Gastrocnemius medialis (tissue), 4 donors: ENCODE data around the gene NDRG4. TPM values are rescaled to one million over a fixed set of nuclear protein-coding genes. Genes with fewer than 3 reads are reported as not detected.

Experiments
- ATAC-seq, 2 donors: fragments of 150-250 bp; one replicate each; pipeline ENCODE4 v1.9.1; 2016
- DNase-seq, 2 donors: peaks; one replicate each; pipeline ENCODE4 v3.0.0-alpha.2; 2019
- H3K27ac ChIP-seq, 4 donors: fragments of 200-600 bp; sonication (generic); 1 replicate in 1 of 4; 2 replicates in 3 of 4; pipeline ENCODE4 v1.5.1; 2016 to 2018; ENCODE audit warnings: mild to moderate bottlenecking in 2 of 4, moderate library complexity in 1 of 4
- H3K27me3 ChIP-seq, 3 donors: fragments of 200-600 bp; sonication (generic) in 2 of 3; 1 replicate in 1 of 3; 2 replicates in 2 of 3; pipeline versions ENCODE4 v1.5.1 to v1.6.0; 2016 to 2019; ENCODE audit warnings: mild to moderate bottlenecking in 1 of 3, moderate library complexity in 1 of 3
- H3K36me3 ChIP-seq, 2 donors: fragments of 200-600 bp; sonication (generic) in 1 of 2; one replicate each; pipeline ENCODE4 v1.5.1; 2017 to 2018
- H3K4me1 ChIP-seq, 2 donors: fragments of 200-600 bp; sonication (generic) in 1 of 2; one replicate each; pipeline ENCODE4 v1.5.1; 2016 to 2017; ENCODE audit warnings: mild to moderate bottlenecking in 2 of 2
- H3K4me3 ChIP-seq, 4 donors: fragments of 200-600 bp; sonication (generic) in 3 of 4; 1 replicate in 1 of 4; 2 replicates in 3 of 4; pipeline ENCODE4 v1.5.1; 2016 to 2019; ENCODE audit warnings: mild to moderate bottlenecking in 2 of 4
- H3K9me3 ChIP-seq, 3 donors: fragments of 200-600 bp; sonication (generic) in 2 of 3; 1 replicate in 1 of 3; 2 replicates in 2 of 3; pipeline ENCODE4 v1.5.1; 2016 to 2019
- CTCF ChIP-seq, 5 experiments: fragments of 450-650 bp in 3 of 5; fragments of 200-600 bp in 2 of 5; sonication (generic) in 2 of 5; IDR thresholded peaks in 4 of 5; conservative IDR thresholded peaks in 1 of 5; 1 replicate in 4 of 5; 2 replicates in 1 of 5; pipeline ENCODE4 v1.5.1; 2016 to 2019; ENCODE audit warnings: antibody characterized with exemption in 5 of 5, mild to moderate bottlenecking in 3 of 5, moderate library complexity in 3 of 5
- POLR2A ChIP-seq, 2 donors: fragments of 450-650 bp; IDR thresholded peaks; one replicate each; pipeline ENCODE4 v1.6.1; 2017; ENCODE audit warnings: antibody characterized with exemption in 2 of 2, mild to moderate bottlenecking in 2 of 2, moderate library complexity in 2 of 2
- in situ Hi-C, 4 donors: fragments of 200-750 bp; cut with MboI; loops; one replicate each; pipeline versions ENCODE4 v1.15.0 to v1.8.0; 2017; ENCODE audit warnings: low sequenced_read_pairs in 4 of 4
- intact Hi-C: fragments of 100-400 bp; cut with DNase I; formaldehyde crosslinking; loops from one replicate; pipeline ENCODE4 v1.15.1; 2023; ENCODE audit warnings: low total_unique reads
- total RNA-seq, 4 donors: library from RNA; depleted of rRNA; stranded (reverse); fragments of >200 nt; gene quantifications; one replicate each; pipeline versions ENCODE4 v1.1.0 to v1.2.3, GENCODE V29; 2016

Gene NDRG4
- total RNA-seq, 4 donors from 2014 or later: 2.0 to 13.3 (median 6.5) TPM

GRCh38 chr16:58493756-58494431 lies 6.0 kb upstream of the NDRG4 start:
- no peaks in the 10 kb centered on the region for H3K4me1 ChIP-seq
- intact Hi-C loops: no loop called here
- H3K4me3 ChIP-seq: no peak overlapping the region
- ATAC-seq (no peak), DNase-seq (no peak)
- no peaks in the 10 kb centered on the region for H3K9me3 ChIP-seq
- no peak for TF ChIP-seq POLR2A (IDR thresholded peaks at IDR 0.05)
- no peak for TF ChIP-seq CTCF (IDR thresholded peaks at IDR 0.05 in 4 of 5, conservative IDR thresholded peaks at IDR 0.05 in 1 of 5)
- H3K27me3 ChIP-seq: no peaks in the 10 kb centered on the region
- in situ Hi-C loops: loop anchor here in 2 of 4 donors (5.0 to 10.0 kb wide), 2 partner anchors 161 to 162 kb away; no protein-coding TSS in a partner anchor
- H3K27ac ChIP-seq: no peak overlapping the region
- no peaks in the 10 kb centered on the region for H3K36me3 ChIP-seq

GRCh38 chr16:58494981-58495520 lies 4.9 kb upstream of the NDRG4 start:
- Histone ChIP-seq H3K4me1 (no peaks in the 10 kb centered on the region), H3K9me3 (no peaks in the 10 kb centered on the region), H3K27ac (peak overlapping the region; percentile 10 to 54 (median 32)), H3K4me3 (peak overlapping the region in 1 of 4 donors; percentile 21), H3K27me3 (no peaks in the 10 kb centered on the region), H3K36me3 (no peaks in the 10 kb centered on the region)
- intact Hi-C loops (no loop called here), in situ Hi-C loops (loop anchor here in 2 of 4 donors (5.0 to 10.0 kb wide), 2 partner anchors 160 to 163 kb away; no protein-coding TSS in a partner anchor)
- TF ChIP-seq CTCF (IDR thresholded peaks at IDR 0.05 in 4 of 5, conservative IDR thresholded peaks at IDR 0.05 in 1 of 5) (peak in 2 of 5 experiments; percentile 11 to 17), POLR2A (IDR thresholded peaks at IDR 0.05) (no peak)
- ATAC-seq (peak; percentile 57 to 71), DNase-seq (peak in 1 of 2 donors; percentile 36)

GRCh38 chr16:58495521-58496331 lies 4.2 kb upstream of the NDRG4 start:
- no peak for ATAC-seq

GRCh38 chr16:58497468-58497867 lies 2.5 kb upstream of the NDRG4 start:
- Histone ChIP-seq H3K4me3 (no peak overlapping the region), H3K36me3 (no peaks in the 10 kb centered on the region), H3K27me3 (peaks cover 12 to 21% (median 17%) of the 10 kb centered on the region in 3 donors), H3K27ac (no peak overlapping the region), H3K9me3 (no peaks in the 10 kb centered on the region), H3K4me1 (peaks cover 4 to 6% of the 10 kb centered on the region in 2 donors)
- ATAC-seq (no peak), DNase-seq (no peak)
- no peak for TF ChIP-seq POLR2A (IDR thresholded peaks at IDR 0.05)
- TF ChIP-seq CTCF (IDR thresholded peaks at IDR 0.05 in 4 of 5, conservative IDR thresholded peaks at IDR 0.05 in 1 of 5): no peak
- intact Hi-C loops (no loop called here), in situ Hi-C loops (loop anchor here in 1 of 4 donors (10.0 kb wide), 1 partner anchor 157 kb away; no protein-coding TSS in a partner anchor)

More at GRCh38 chr16:58495521-58496331, 4.2 kb upstream of the NDRG4 start:
- no peaks in the 10 kb centered on the region for H3K9me3 ChIP-seq
- H3K27ac ChIP-seq: peak overlapping the region; percentile 10 to 54 (median 32)
- intact Hi-C loops: no loop called here
- no peaks in the 10 kb centered on the region for H3K36me3 ChIP-seq
- no peaks in the 10 kb centered on the region for H3K4me1 ChIP-seq
- TF ChIP-seq POLR2A (IDR thresholded peaks at IDR 0.05) (no peak), CTCF (IDR thresholded peaks at IDR 0.05 in 4 of 5, conservative IDR thresholded peaks at IDR 0.05 in 1 of 5) (no peak)
- H3K27me3 ChIP-seq: peaks cover 0 to 5% (median 4%) of the 10 kb centered on the region in 3 donors
- in situ Hi-C loops: loop anchor here in 1 of 4 donors (10.0 kb wide), 1 partner anchor 159 kb away; no protein-coding TSS in a partner anchor
- peak overlapping the region in 1 of 4 donors; percentile 21 for H3K4me3 ChIP-seq
- DNase-seq: no peak
